Measurements from ENCODE around the gene EOGT. TPM values are rescaled to one million over a fixed set of nuclear protein-coding genes. Genes with fewer than 3 reads are reported as not detected.
A peak's percentile ranks its signal among the peaks of the same experiment; 100 is the strongest.

The EOGT gene
- total RNA-seq, 6 donors from 2014 or later = 29.9 to 79.6 (median 40.9) TPM

GRCh38 chr3:69005791-69006482 is 7.5 kb downstream of the EOGT start:
- Histone ChIP-seq H3K27me3 (no peaks in the 10 kb centered on the region), H3K4me3 (no peak overlapping the region), H3K9me3 (no peaks in the 10 kb centered on the region), H3K36me3 (peaks cover 7 to 94% (median 34%) of the 10 kb centered on the region in 4 donors), H3K4me1 (peaks cover 5 to 29% (median 20%) of the 10 kb centered on the region in 4 donors), H3K27ac (no peak overlapping the region)
- DNase-seq = no peak
- WGBS, 2 donors = 82% methylated on average over 5 of the region's 5 CpGs
- no peak for ATAC-seq (ENCODE audit: low FRiP score in 2 of 2)
- TF ChIP-seq POLR2A (IDR thresholded peaks at IDR 0.05) = no peak
- no peak for TF ChIP-seq POLR2AphosphoS5 (IDR thresholded peaks at IDR 0.05)
- no peak for TF ChIP-seq CTCF (IDR thresholded peaks at IDR 0.05)
- TF ChIP-seq EP300 (IDR thresholded peaks at IDR 0.05) = no peak

- no peaks in the 10 kb centered on the region for H3K27me3 ChIP-seq
- 72 to 79% methylated on average over 6 of the region's 6 CpGs for WGBS, 2 donors
- H3K36me3 ChIP-seq = peaks cover 7 to 96% (median 35%) of the 10 kb centered on the region in 4 donors
- no peak overlapping the region for H3K4me3 ChIP-seq
- no peak for DNase-seq
- H3K4me1 ChIP-seq = peaks cover 0 to 22% (median 16%) of the 10 kb centered on the region in 4 donors
- no peaks in the 10 kb centered on the region for H3K9me3 ChIP-seq
- H3K27ac ChIP-seq = peak overlapping the region in 1 of 4 donors; percentile 42
- no peak for ATAC-seq (ENCODE audit: low FRiP score in 2 of 2)
- TF ChIP-seq POLR2AphosphoS5 (IDR thresholded peaks at IDR 0.05) = no peak
- no peak for TF ChIP-seq POLR2A (IDR thresholded peaks at IDR 0.05)
- no peak for TF ChIP-seq EP300 (IDR thresholded peaks at IDR 0.05)
- TF ChIP-seq CTCF (IDR thresholded peaks at IDR 0.05) = no peak
Observed at GRCh38 chr3:69005071-69005790, 8.3 kb downstream of the EOGT start.

- no peak for TF ChIP-seq POLR2A (IDR thresholded peaks at IDR 0.05)
- TF ChIP-seq CTCF (IDR thresholded peaks at IDR 0.05) = no peak
- no peak for TF ChIP-seq EP300 (IDR thresholded peaks at IDR 0.05)
- TF ChIP-seq POLR2AphosphoS5 (IDR thresholded peaks at IDR 0.05) = no peak
- H3K4me3 ChIP-seq = no peak overlapping the region
- DNase-seq (no peak), ATAC-seq (ENCODE audit: low FRiP score in 2 of 2) (no peak)
- no peaks in the 10 kb centered on the region for H3K27me3 ChIP-seq
- no peak overlapping the region for H3K27ac ChIP-seq
- whole genome bisulfite sequencing, 2 donors = 77 to 86% methylated on average over 9 of the region's 9 CpGs
- peaks cover 0 to 16% (median 12%) of the 10 kb centered on the region in 4 donors for H3K4me1 ChIP-seq
- peaks cover 7 to 98% (median 35%) of the 10 kb centered on the region in 4 donors for H3K36me3 ChIP-seq
- no peaks in the 10 kb centered on the region for H3K9me3 ChIP-seq
Observed at GRCh38 chr3:69004138-69004537, 9.3 kb downstream of the EOGT start.

- Histone ChIP-seq H3K27ac (no peak overlapping the region), H3K9me3 (no peaks in the 10 kb centered on the region), H3K4me3 (no peak overlapping the region), H3K4me1 (peaks cover 0 to 4% (median 0%) of the 10 kb centered on the region in 4 donors), H3K27me3 (no peaks in the 10 kb centered on the region), H3K36me3 (peaks cover 8 to 92% (median 51%) of the 10 kb centered on the region in 4 donors)
- WGBS, 2 donors = 67 to 83% methylated on average over 1 of the region's 1 CpG
- no peak for DNase-seq
- TF ChIP-seq EP300 (IDR thresholded peaks at IDR 0.05) (no peak), CTCF (IDR thresholded peaks at IDR 0.05) (no peak), POLR2AphosphoS5 (IDR thresholded peaks at IDR 0.05) (no peak)
- ATAC-seq (ENCODE audit: low FRiP score in 2 of 2) = no peak
Observed at GRCh38 chr3:68999605-69000004, 13.9 kb downstream of the EOGT start.
